Measurements from ENCODE around the gene BMF. TPM values are rescaled to one million over a fixed set of nuclear protein-coding genes. Genes with fewer than 3 reads are reported as not detected.

BMF gene
- total RNA-seq, 1 experiment from 2014 or later, result 0.20 TPM

GRCh38 chr15:40050788-40051470 lies 57.8 kb downstream of the BMF start:
- Histone ChIP-seq H3K9me3 (no peaks in the 10 kb centered on the region), H3K27me3 (no peaks in the 10 kb centered on the region)
- peak; percentile 31 for DNase-seq

GRCh38 chr15:40048926-40049475 lies 59.7 kb downstream of the BMF start:
- Histone ChIP-seq H3K9me3 (no peaks in the 10 kb centered on the region), H3K27me3 (no peaks in the 10 kb centered on the region), H3K4me3 (no peak overlapping the region), H3K36me3 (no peaks in the 10 kb centered on the region)
- no peak for DNase-seq

More at GRCh38 chr15:40050788-40051470, 57.8 kb downstream of the BMF start:
- H3K36me3 ChIP-seq, result no peaks in the 10 kb centered on the region
- H3K4me3 ChIP-seq, result no peak overlapping the region

GRCh38 chr15:40048211-40048792 lies 60.4 kb downstream of the BMF start:
- Histone ChIP-seq H3K4me3 (no peak overlapping the region), H3K36me3 (no peaks in the 10 kb centered on the region), H3K27me3 (no peaks in the 10 kb centered on the region), H3K9me3 (no peaks in the 10 kb centered on the region)
- no peak for DNase-seq

DNA sequence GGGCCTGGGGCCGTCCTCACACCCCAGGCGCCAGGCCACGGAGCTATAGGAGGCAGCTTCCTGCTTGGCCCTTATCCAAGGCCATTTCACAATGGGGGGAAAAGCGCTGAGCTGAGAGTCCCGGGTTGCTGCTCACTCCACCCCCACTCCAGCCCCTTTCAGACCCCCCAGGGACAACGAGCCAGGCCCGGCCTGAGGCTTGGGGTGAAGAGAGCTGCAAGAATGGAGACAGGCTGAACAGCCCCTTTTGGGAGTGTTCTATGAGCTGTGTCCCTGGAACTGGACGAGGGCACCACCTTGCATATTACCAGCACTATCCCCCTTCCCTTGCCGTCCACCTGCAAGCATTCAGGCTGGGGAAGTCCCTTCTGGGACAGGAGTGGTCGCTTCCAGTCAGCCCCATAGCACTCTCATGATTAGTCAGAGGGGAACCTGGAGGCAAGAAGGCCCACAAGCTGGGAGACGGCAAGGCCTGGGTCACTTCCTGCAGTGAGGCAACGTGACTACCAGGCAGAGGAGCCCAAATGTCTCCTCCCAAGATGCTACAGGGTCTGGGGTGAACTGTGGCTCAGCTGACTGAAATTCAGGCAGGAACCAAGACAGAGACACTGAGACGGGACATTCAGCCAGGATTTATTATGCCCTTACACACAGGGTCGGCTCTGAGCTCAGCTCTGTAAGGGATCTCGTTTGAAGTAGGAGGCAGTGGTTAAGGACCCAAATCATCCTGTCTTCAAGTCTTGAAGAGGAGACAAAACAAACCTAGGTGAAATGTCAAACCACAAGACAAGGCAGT lies 61.1 kb downstream of the BMF start:
- H3K36me3 ChIP-seq, result no peaks in the 10 kb centered on the region
- H3K4me3 ChIP-seq, result no peak overlapping the region
- peak; percentile 59 for DNase-seq
- H3K27me3 ChIP-seq, result no peaks in the 10 kb centered on the region
- H3K9me3 ChIP-seq, result no peaks in the 10 kb centered on the region

DNA sequence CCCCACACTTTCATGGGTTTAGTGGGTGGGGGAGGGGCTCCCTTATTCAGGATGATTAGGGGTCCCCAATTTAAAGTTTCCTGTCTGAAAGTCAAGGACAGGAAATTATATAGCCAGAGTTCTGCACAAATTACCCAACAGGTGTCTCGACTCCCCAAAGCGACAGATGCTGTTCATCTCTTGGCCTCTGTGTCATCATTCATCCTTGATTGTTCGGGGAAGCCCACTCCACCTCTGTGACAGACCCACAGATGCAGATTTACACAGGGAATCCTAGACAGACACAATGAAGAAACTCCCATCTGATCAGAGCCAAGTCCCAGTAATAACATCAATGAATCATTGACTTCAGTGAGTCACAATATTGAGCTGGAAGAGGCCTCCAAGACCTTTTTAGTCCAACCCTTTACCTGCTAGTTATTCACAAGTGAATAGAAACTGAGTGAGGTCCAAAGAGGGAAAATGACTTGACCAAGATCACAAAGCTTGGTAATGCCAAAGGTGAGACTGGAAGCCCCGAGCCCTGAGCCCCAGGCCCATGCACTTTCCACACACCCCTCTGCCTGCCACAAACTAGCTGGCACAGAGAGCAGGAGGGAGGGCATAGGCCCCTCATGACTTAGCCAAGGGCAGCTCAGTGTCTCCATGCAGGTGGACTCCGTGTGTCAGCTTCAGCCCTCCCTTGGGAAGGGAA lies 61.8 kb downstream of the BMF start:
- H3K36me3 ChIP-seq, result no peaks in the 10 kb centered on the region
- no peak overlapping the region for H3K4me3 ChIP-seq
- no peak for DNase-seq
- H3K9me3 ChIP-seq, result no peaks in the 10 kb centered on the region
- H3K27me3 ChIP-seq, result no peaks in the 10 kb centered on the region

- H3K27me3 ChIP-seq, result no peaks in the 10 kb centered on the region
- H3K36me3 ChIP-seq, result no peaks in the 10 kb centered on the region
- no peak overlapping the region for H3K4me3 ChIP-seq
- no peaks in the 10 kb centered on the region for H3K9me3 ChIP-seq
- DNase-seq, result no peak
Observed at GRCh38 chr15:40045572-40046217, 63.0 kb downstream of the BMF start.

- no peaks in the 10 kb centered on the region for H3K27me3 ChIP-seq
- peak; percentile 82 for DNase-seq
- no peaks in the 10 kb centered on the region for H3K36me3 ChIP-seq
- H3K4me3 ChIP-seq, result 0 out of 2 replicates have a peak overlapping the region, but pooled peaks have one; percentile 14
- H3K9me3 ChIP-seq, result no peaks in the 10 kb centered on the region
Observed at GRCh38 chr15:40044717-40045571, 63.7 kb downstream of the BMF start.

DNA sequence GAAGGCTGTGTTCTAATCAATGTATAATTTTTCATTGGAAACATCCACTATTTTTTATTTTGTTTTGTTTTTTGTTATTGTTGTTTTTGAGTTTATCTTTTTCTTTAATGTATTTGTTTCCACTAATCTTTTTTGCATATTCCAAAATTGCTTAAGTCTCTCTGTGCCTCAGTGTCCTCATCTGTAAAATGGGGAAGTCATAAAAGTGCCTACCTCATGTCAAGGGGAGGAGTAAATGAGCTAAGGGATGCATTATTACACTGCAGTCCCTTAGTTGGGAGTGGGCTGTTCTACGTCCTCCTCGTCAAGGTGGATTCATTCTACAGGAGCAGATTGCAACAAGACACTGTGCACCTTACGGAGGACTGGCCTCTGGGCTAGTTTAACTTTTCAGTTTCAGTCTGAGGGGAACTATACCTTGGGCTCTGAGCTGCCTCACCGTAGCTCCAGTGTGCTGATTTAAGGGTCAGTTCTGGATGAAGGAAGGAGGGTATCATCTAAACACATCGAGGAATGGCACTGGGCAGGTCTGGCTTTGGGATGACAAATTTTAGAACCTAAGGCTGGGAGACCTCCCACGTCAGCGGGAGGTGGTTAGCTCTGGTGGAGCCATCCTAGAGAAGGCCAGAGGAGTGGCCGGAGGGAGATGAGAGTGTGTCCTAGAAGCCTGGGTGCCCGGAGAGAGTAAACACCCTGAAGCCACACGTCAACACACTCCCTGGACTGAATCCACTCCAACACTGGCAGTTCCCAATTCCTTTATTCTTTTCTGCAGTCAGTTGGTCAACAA lies 64.6 kb downstream of the BMF start:
- no peak for DNase-seq
- Histone ChIP-seq H3K36me3 (no peaks in the 10 kb centered on the region), H3K9me3 (no peaks in the 10 kb centered on the region)

GRCh38 chr15:40042791-40043320 lies 65.8 kb downstream of the BMF start:
- Histone ChIP-seq H3K36me3 (peaks cover 10% of the 10 kb centered on the region; the same call in 1 of the 2 replicates), H3K4me3 (no peak overlapping the region), H3K9me3 (no peaks in the 10 kb centered on the region), H3K27me3 (no peaks in the 10 kb centered on the region)
- no peak for DNase-seq

More for the DNA sequence above, 64.6 kb downstream of the BMF start:
- no peaks in the 10 kb centered on the region for H3K27me3 ChIP-seq
- no peak overlapping the region for H3K4me3 ChIP-seq

DNA sequence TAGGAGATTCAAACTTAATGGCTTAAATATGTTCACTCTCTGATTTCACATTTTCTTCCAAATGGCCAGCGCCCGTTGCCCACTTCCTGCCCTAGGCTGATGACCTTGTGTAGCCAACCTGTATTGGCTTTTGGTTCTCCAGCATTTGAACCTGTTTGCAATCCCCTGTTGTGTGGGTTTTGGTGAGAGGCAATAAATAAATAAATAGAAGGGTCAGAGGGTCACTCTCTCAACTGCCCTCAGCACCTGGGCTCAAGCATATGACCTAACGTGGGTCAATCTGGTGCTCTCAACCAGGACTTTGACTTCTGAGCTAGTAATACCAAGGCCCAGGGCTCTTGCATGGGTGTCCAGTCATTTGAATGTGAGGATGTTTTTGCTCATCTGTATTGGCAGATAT lies 67.9 kb downstream of the BMF start:
- DNase-seq, result no peak
- H3K36me3 ChIP-seq, result peaks cover 30% of the 10 kb centered on the region
- H3K4me3 ChIP-seq, result no peak overlapping the region
- no peaks in the 10 kb centered on the region for H3K9me3 ChIP-seq
- H3K27me3 ChIP-seq, result no peaks in the 10 kb centered on the region

GRCh38 chr15:40040293-40040635 lies 68.4 kb downstream of the BMF start:
- Histone ChIP-seq H3K9me3 (no peaks in the 10 kb centered on the region), H3K4me3 (no peak overlapping the region; the same call in none of the 2 replicates), H3K27me3 (no peaks in the 10 kb centered on the region), H3K36me3 (peaks cover 33% of the 10 kb centered on the region)
- DNase-seq, result no peak

- H3K27me3 ChIP-seq, result no peaks in the 10 kb centered on the region
- H3K9me3 ChIP-seq, result no peaks in the 10 kb centered on the region
- H3K4me3 ChIP-seq, result peak within 1 kb of the TSS; percentile 84
- DNase-seq, result peak; percentile 92
- peaks cover 46% of the 10 kb centered on the region for H3K36me3 ChIP-seq
Observed at GRCh38 chr15:40038638-40039543, 69.8 kb downstream of the BMF start, which contains the start of gene SRP14. TSS of gene SRP14 (minus strand) at chr15:40039181. CDS start at chr15:40039116, 65 bp downstream.

DNA sequence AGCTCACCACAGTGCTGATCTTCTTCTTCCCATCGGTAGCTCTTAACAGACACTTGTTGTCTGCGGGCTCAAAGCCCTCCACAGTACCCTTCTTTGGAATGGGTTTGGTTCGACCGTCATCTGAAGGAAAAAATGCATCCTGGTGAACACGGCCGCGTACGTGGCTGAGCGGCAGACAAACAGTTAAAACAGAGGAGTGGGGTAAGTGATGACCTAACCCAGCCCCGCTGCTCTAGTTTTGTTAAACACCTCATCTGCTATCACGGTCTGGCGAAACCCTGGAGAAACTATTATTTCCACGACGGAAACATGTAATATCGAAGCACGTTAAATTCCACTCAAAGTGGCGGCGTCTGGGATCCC lies 70.4 kb downstream of the BMF start:
- no peak for DNase-seq
- Histone ChIP-seq H3K27me3 (no peaks in the 10 kb centered on the region), H3K9me3 (no peaks in the 10 kb centered on the region), H3K36me3 (peaks cover 51% of the 10 kb centered on the region), H3K4me3 (peak overlapping the region; percentile 84)
